HUES64 (cell line): Measurements from ENCODE around the gene ADGRF3.
A peak's percentile ranks its signal among the peaks of the same experiment; 100 is the strongest.
"Not testable (repeated sequence)": the region's sequence is repeated elsewhere in the genome, so short reads cannot be mapped to it uniquely, and the experiment has no call there.

ENCODE experiments used
- H3K27ac ChIP-seq: 2 replicates; pipeline ENCODE4 v1.7.0; 2013; ENCODE audit warnings: low read depth, low read length, inconsistent platforms
- H3K27me3 ChIP-seq: 2 replicates; pipeline ENCODE4 v1.6.1; 2013; ENCODE audit warnings: mild to moderate bottlenecking, low read length; ENCODE audit not compliant: insufficient read depth
- H3K36me3 ChIP-seq: 2 replicates; pipeline ENCODE4 v1.6.1; 2013; ENCODE audit warnings: mild to moderate bottlenecking, low read length; ENCODE audit not compliant: insufficient read depth
- H3K4me1 ChIP-seq: 2 replicates; pipeline ENCODE4 v1.6.1; 2013; ENCODE audit warnings: mild to moderate bottlenecking, low read length, moderate library complexity; ENCODE audit not compliant: insufficient read depth
- H3K4me3 ChIP-seq: 2 replicates; pipeline ENCODE4 v1.5.1; 2013; ENCODE audit warnings: mild to moderate bottlenecking, low read length, moderate library complexity
- H3K9ac ChIP-seq: 2 replicates; pipeline ENCODE4 v1.6.1; 2013; ENCODE audit warnings: mild to moderate bottlenecking, low read depth, low read length
- H3K9me3 ChIP-seq: 2 replicates; pipeline ENCODE4 v1.6.1; 2013; ENCODE audit warnings: low read depth, low read length; ENCODE audit not compliant: insufficient read depth
- WGBS: fragments of 150-250, 120-280 bp; methylation state at CpG from one replicate; pipeline ENCODE4 v1.1.7; 2013; ENCODE audit warnings: missing lambda C conversion rate; 5-methylcytosine and 5-hydroxymethylcytosine counted together

The ADGRF3 gene

GRCh38 chr2:26316041-26316440 lies 30.5 kb downstream of the ADGRF3 start:
- no peak overlapping the region for H3K9ac ChIP-seq
- H3K9me3 ChIP-seq = no peaks in the 10 kb centered on the region
- WGBS = 66% methylated on average over 2 of the region's 2 CpGs
- H3K27me3 ChIP-seq = no peaks in the 10 kb centered on the region
- H3K4me1 ChIP-seq = 0 out of 2 replicates have a peak, but pooled peaks cover 5% of the 10 kb centered on the region
- no peak overlapping the region for H3K27ac ChIP-seq
- H3K4me3 ChIP-seq = no peak overlapping the region
- H3K36me3 ChIP-seq = no peaks in the 10 kb centered on the region

- H3K4me1 ChIP-seq = 0 out of 2 replicates have a peak, but pooled peaks cover 5% of the 10 kb centered on the region
- H3K27ac ChIP-seq = no peak overlapping the region
- no peak overlapping the region for H3K9ac ChIP-seq
- WGBS = 82% methylated on average over 8 of the region's 8 CpGs
- H3K9me3 ChIP-seq = no peaks in the 10 kb centered on the region
- H3K36me3 ChIP-seq = no peaks in the 10 kb centered on the region
- H3K27me3 ChIP-seq = no peaks in the 10 kb centered on the region
- H3K4me3 ChIP-seq = no peak overlapping the region
These were observed 32.3 kb downstream of the ADGRF3 start for GRCh38 chr2:26314243-26314642.

- Histone ChIP-seq H3K36me3 (no peaks in the 10 kb centered on the region), H3K27ac (no peak overlapping the region), H3K9ac (no peak overlapping the region), H3K9me3 (no peaks in the 10 kb centered on the region), H3K27me3 (no peaks in the 10 kb centered on the region), H3K4me1 (0 out of 2 replicates have a peak, but pooled peaks cover 2% of the 10 kb centered on the region), H3K4me3 (no peak overlapping the region)
- 92% methylated on average over 12 of the region's 12 CpGs for WGBS
These were observed 33.1 kb downstream of the ADGRF3 start for GRCh38 chr2:26313446-26313845.

GRCh38 chr2:26312471-26312870 lies 34.1 kb downstream of the ADGRF3 start:
- Histone ChIP-seq H3K9ac (no peak overlapping the region), H3K27me3 (no peaks in the 10 kb centered on the region), H3K27ac (no peak overlapping the region), H3K36me3 (no peaks in the 10 kb centered on the region), H3K9me3 (no peaks in the 10 kb centered on the region), H3K4me1 (no peaks in the 10 kb centered on the region), H3K4me3 (no peak overlapping the region)
- WGBS = 94% methylated on average over 9 of the region's 9 CpGs

- 89% methylated on average over 10 of the region's 10 CpGs for WGBS
- H3K4me1 ChIP-seq = peaks cover 5% of the 10 kb centered on the region
- H3K27me3 ChIP-seq = no peaks in the 10 kb centered on the region
These were observed 36.7 kb downstream of the ADGRF3 start for GRCh38 chr2:26309921-26310320.

GRCh38 chr2:26305540-26305939 lies 41.0 kb downstream of the ADGRF3 start:
- Histone ChIP-seq H3K9ac (no peak overlapping the region), H3K4me3 (no peak overlapping the region), H3K27me3 (no peaks in the 10 kb centered on the region), H3K9me3 (no peaks in the 10 kb centered on the region), H3K27ac (no peak overlapping the region), H3K36me3 (no peaks in the 10 kb centered on the region), H3K4me1 (peaks cover 15% of the 10 kb centered on the region)
- 81% methylated on average over 6 of the region's 6 CpGs for WGBS

More at GRCh38 chr2:26309921-26310320, 36.7 kb downstream of the ADGRF3 start:
- Histone ChIP-seq H3K4me3 (no peak overlapping the region), H3K9me3 (no peaks in the 10 kb centered on the region), H3K36me3 (no peaks in the 10 kb centered on the region), H3K9ac (no peak overlapping the region), H3K27ac (no peak overlapping the region)

- H3K27me3 ChIP-seq, H3K9ac ChIP-seq, H3K4me3 ChIP-seq, H3K9me3 ChIP-seq, H3K36me3 ChIP-seq, H3K27ac ChIP-seq: not testable (repeated sequence)
- peaks cover 20% of the 10 kb centered on the region for H3K4me1 ChIP-seq
- 92% methylated on average over 7 of the region's 7 CpGs for WGBS
These were observed 41.5 kb downstream of the ADGRF3 start for GRCh38 chr2:26305094-26305493.

GRCh38 chr2:26302846-26303245 lies 43.7 kb downstream of the ADGRF3 start:
- no peak overlapping the region for H3K9ac ChIP-seq
- no peaks in the 10 kb centered on the region for H3K9me3 ChIP-seq
- H3K36me3 ChIP-seq = no peaks in the 10 kb centered on the region
- 95% methylated on average over 6 of the region's 6 CpGs for WGBS
- H3K4me3 ChIP-seq = no peak overlapping the region
- no peak overlapping the region for H3K27ac ChIP-seq
- peaks cover 13% of the 10 kb centered on the region; the same call in 1 of the 2 replicates for H3K27me3 ChIP-seq
- peaks cover 25% of the 10 kb centered on the region for H3K4me1 ChIP-seq

- H3K9me3 ChIP-seq = no peaks in the 10 kb centered on the region
- no peaks in the 10 kb centered on the region for H3K36me3 ChIP-seq
- H3K9ac ChIP-seq = peak overlapping the region; percentile 62; the same call in 1 of the 2 replicates
- peaks cover 30% of the 10 kb centered on the region for H3K4me1 ChIP-seq
- WGBS = 62% methylated on average over 20 of the region's 22 CpGs
- H3K27ac ChIP-seq = no peak overlapping the region
- H3K4me3 ChIP-seq = peak overlapping the region; percentile 62
- H3K27me3 ChIP-seq = peaks cover 25% of the 10 kb centered on the region; the same call in 1 of the 2 replicates
These were observed 46.2 kb downstream of the ADGRF3 start for GRCh38 chr2:26300234-26300925.

- Histone ChIP-seq H3K9ac (peak overlapping the region; percentile 62), H3K9me3 (no peaks in the 10 kb centered on the region), H3K27ac (peak overlapping the region; percentile 55; the same call in 1 of the 2 replicates), H3K27me3 (peaks cover 25% of the 10 kb centered on the region; the same call in 1 of the 2 replicates), H3K36me3 (no peaks in the 10 kb centered on the region), H3K4me1 (peaks cover 28% of the 10 kb centered on the region), H3K4me3 (peak overlapping the region; percentile 62)
- WGBS = 5% methylated on average over 8 of the region's 9 CpGs
These were observed 47.0 kb downstream of the ADGRF3 start for GRCh38 chr2:26299471-26300101.

- Histone ChIP-seq H3K27ac (peak overlapping the region; percentile 55; the same call in 1 of the 2 replicates), H3K9ac (peak overlapping the region; percentile 62), H3K4me3 (peak overlapping the region; percentile 62), H3K9me3 (no peaks in the 10 kb centered on the region), H3K4me1 (peaks cover 28% of the 10 kb centered on the region), H3K36me3 (no peaks in the 10 kb centered on the region), H3K27me3 (peaks cover 25% of the 10 kb centered on the region; the same call in 1 of the 2 replicates)
- WGBS = 3% methylated on average over 30 of the region's 30 CpGs
These were observed 47.8 kb downstream of the ADGRF3 start for GRCh38 chr2:26298638-26299393.
